GM12892 (cell line): ENCODE results near the gene CEP128.

ENCODE experiments used
- POLR2A ChIP-seq: IDR thresholded peaks from 2 replicates; pipeline ENCODE4 v1.6.1; 2011; ENCODE audit warnings: low read depth, low read length, control low read depth
- POLR2AphosphoS5 ChIP-seq: IDR thresholded peaks from 2 replicates; pipeline ENCODE4 v1.6.1; 2011; ENCODE audit warnings: low read depth, low read length, control low read depth

DNA sequence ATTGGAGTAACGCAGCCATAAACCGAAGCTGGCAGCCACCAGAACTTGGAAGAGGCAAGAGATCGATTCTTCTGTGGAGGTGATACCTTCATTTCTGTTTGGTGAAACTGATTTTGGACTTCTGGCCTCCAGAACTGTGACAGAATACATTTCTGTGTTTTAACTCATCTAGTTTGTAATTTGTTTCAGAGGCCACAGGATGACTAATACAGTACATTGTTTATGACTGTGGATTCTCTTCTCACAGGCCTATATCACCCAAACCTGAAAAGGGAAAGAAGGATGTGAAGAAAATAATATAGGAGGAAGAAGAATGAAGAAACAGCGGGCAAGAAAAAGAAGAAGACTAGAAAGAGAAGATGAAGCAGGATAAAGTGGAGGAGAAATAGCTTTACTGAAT lies 466.5 kb downstream of the CEP128 start:
- TF ChIP-seq POLR2A (no peak), POLR2AphosphoS5 (no peak)
